Measurements from ENCODE around the gene FBN2.
A peak's percentile ranks its signal among the peaks of the same experiment; 100 is the strongest.

Gene FBN2

GRCh38 chr5:128213833-128214232, 324.2 kb downstream of the FBN2 start:
- no peak for DNase-seq (ENCODE audit: extremely low read depth, low read depth)
- no peak for TF ChIP-seq CTCF (IDR thresholded peaks at IDR 0.05; ENCODE audit: low read depth, low read length)

GRCh38 chr5:128213340-128213739, 324.7 kb downstream of the FBN2 start:
- DNase-seq (ENCODE audit: extremely low read depth, low read depth): peak; percentile 49

GRCh38 chr5:128212191-128212806, 325.7 kb downstream of the FBN2 start:
- DNase-seq (ENCODE audit: extremely low read depth, low read depth): no peak
- TF ChIP-seq CTCF (IDR thresholded peaks at IDR 0.05; ENCODE audit: low read depth, low read length): no peak

More at GRCh38 chr5:128213340-128213739, 324.7 kb downstream of the FBN2 start:
- peak; percentile 72 for TF ChIP-seq CTCF (IDR thresholded peaks at IDR 0.05; ENCODE audit: low read depth, low read length)

GRCh38 chr5:128208436-128208835, 329.6 kb downstream of the FBN2 start:
- TF ChIP-seq CTCF (IDR thresholded peaks at IDR 0.05; ENCODE audit: low read depth, low read length): no peak
- no peak for DNase-seq (ENCODE audit: extremely low read depth, low read depth)
